ENCODE measurements around the gene TM4SF4.
A peak's percentile ranks its signal among the peaks of the same experiment; 100 is the strongest.

TM4SF4 gene

GRCh38 chr3:149455366-149455765 is 19.1 kb upstream of the TM4SF4 start:
- ATAC-seq (no peak), DNase-seq (no peak)

- ATAC-seq, result peak; percentile 59
Measured at GRCh38 chr3:149455989-149456388, 18.5 kb upstream of the TM4SF4 start.

GRCh38 chr3:149459491-149460059 is 14.9 kb upstream of the TM4SF4 start:
- DNase-seq (no peak), ATAC-seq (no peak)

More at GRCh38 chr3:149455989-149456388, 18.5 kb upstream of the TM4SF4 start:
- no peak for DNase-seq

- DNase-seq (no peak), ATAC-seq (no peak)
Measured at GRCh38 chr3:149460117-149460516, 14.4 kb upstream of the TM4SF4 start.

- ATAC-seq (no peak), DNase-seq (no peak)
Measured at GRCh38 chr3:149462051-149462450, 12.4 kb upstream of the TM4SF4 start.

GRCh38 chr3:149462581-149463011 is 11.9 kb upstream of the TM4SF4 start:
- DNase-seq, result no peak
- no peak for ATAC-seq

GRCh38 chr3:149463921-149464320 is 10.6 kb upstream of the TM4SF4 start:
- no peak for DNase-seq
- ATAC-seq, result no peak

GRCh38 chr3:149464542-149465328 is 9.8 kb upstream of the TM4SF4 start:
- DNase-seq (no peak), ATAC-seq (no peak)

GRCh38 chr3:149465351-149465883 is 9.1 kb upstream of the TM4SF4 start:
- no peak for DNase-seq

GRCh38 chr3:149466192-149466591 is 8.3 kb upstream of the TM4SF4 start:
- no peak for DNase-seq

More at GRCh38 chr3:149465351-149465883, 9.1 kb upstream of the TM4SF4 start:
- no peak for ATAC-seq

GRCh38 chr3:149468504-149469212 is 5.8 kb upstream of the TM4SF4 start:
- no peak for ATAC-seq
- no peak for DNase-seq

More at GRCh38 chr3:149466192-149466591, 8.3 kb upstream of the TM4SF4 start:
- no peak for ATAC-seq

- ATAC-seq (no peak), DNase-seq (no peak)
Measured at GRCh38 chr3:149470381-149470780, 4.1 kb upstream of the TM4SF4 start.

GRCh38 chr3:149472030-149472797 is 2.3 kb upstream of the TM4SF4 start:
- DNase-seq, result no peak
- ATAC-seq, result no peak

GRCh38 chr3:149473357-149474249 is 894 bp upstream of the TM4SF4 start:
- no peak for ATAC-seq
- DNase-seq, result no peak

GRCh38 chr3:149475451-149476060 is 1.1 kb downstream of the TM4SF4 start:
- DNase-seq (no peak), ATAC-seq (no peak)

GRCh38 chr3:149476225-149476624 is 1.7 kb downstream of the TM4SF4 start:
- DNase-seq (no peak), ATAC-seq (no peak)

- no peak for DNase-seq
Measured at GRCh38 chr3:149479621-149480325, 5.3 kb downstream of the TM4SF4 start.

GRCh38 chr3:149480326-149481017 is 6.0 kb downstream of the TM4SF4 start:
- DNase-seq, result peak; percentile 62
- ATAC-seq, result peak; percentile 65

More at GRCh38 chr3:149479621-149480325, 5.3 kb downstream of the TM4SF4 start:
- no peak for ATAC-seq

GRCh38 chr3:149481056-149481455 is 6.6 kb downstream of the TM4SF4 start:
- DNase-seq (no peak), ATAC-seq (no peak)
